Skeletal muscle tissue (tissue), 4 donors: ENCODE measurements around the gene DLG2. TPM values are rescaled to one million over a fixed set of nuclear protein-coding genes. Genes with fewer than 3 reads are reported as not detected.
A peak's percentile ranks its signal among the peaks of the same experiment; 100 is the strongest.

Experiments used
- H3K27ac ChIP-seq: one replicate; pipeline ENCODE4 v1.7.0; 2013; ENCODE audit warnings: mild to moderate bottlenecking, low read depth, low read length, inconsistent platforms
- H3K27me3 ChIP-seq, 3 donors: one replicate each; pipeline ENCODE4 v1.7.0; 2013; ENCODE audit warnings: low read length in 3 of 3; ENCODE audit not compliant: control insufficient read depth in 3 of 3, insufficient read depth in 3 of 3
- H3K36me3 ChIP-seq, 3 donors: one replicate each; pipeline ENCODE4 v1.7.0; 2013; ENCODE audit warnings: low read length in 3 of 3; ENCODE audit not compliant: control insufficient read depth in 3 of 3, insufficient read depth in 3 of 3
- H3K4me1 ChIP-seq, 3 donors: one replicate each; pipeline ENCODE4 v1.7.0; 2013; ENCODE audit warnings: low read length in 3 of 3, mild to moderate bottlenecking in 3 of 3; ENCODE audit not compliant: control insufficient read depth in 3 of 3, insufficient read depth in 3 of 3
- H3K4me3 ChIP-seq, 3 donors: one replicate each; pipeline ENCODE4 v1.7.0; 2013; ENCODE audit warnings: low read length in 3 of 3
- H3K9ac ChIP-seq, 3 donors: one replicate each; pipeline ENCODE4 v1.7.0; 2013; ENCODE audit warnings: low read length in 3 of 3, mild to moderate bottlenecking in 3 of 3, moderate library complexity in 2 of 3, low read depth in 1 of 3
- H3K9me3 ChIP-seq, 3 donors: one replicate each; pipeline ENCODE4 v1.7.0; 2013; ENCODE audit warnings: low read length in 3 of 3; ENCODE audit not compliant: control insufficient read depth in 3 of 3
- total RNA-seq: library from RNA; depleted of rRNA; stranded (reverse); fragments of >200 nt; gene quantifications from one replicate; pipeline ENCODE4 v1.2.3, GENCODE V29; 2014
- donor health status: Osteomylitis.

The DLG2 gene
- total RNA-seq, 1 donor from 2014 or later: 18.3 TPM

- Histone ChIP-seq H3K9ac (no peak overlapping the region), H3K27ac (no peak overlapping the region), H3K4me1 (no peaks in the 10 kb centered on the region), H3K9me3 (no peaks in the 10 kb centered on the region), H3K27me3 (no peaks in the 10 kb centered on the region), H3K4me3 (no peak overlapping the region), H3K36me3 (no peaks in the 10 kb centered on the region)
Measured at GRCh38 chr11:84634309-84634708, 992.8 kb downstream of the DLG2 start.

GRCh38 chr11:84628871-84629620 is 998.1 kb downstream of the DLG2 start:
- Histone ChIP-seq H3K27me3 (no peaks in the 10 kb centered on the region), H3K4me3 (no peak overlapping the region), H3K4me1 (no peaks in the 10 kb centered on the region), H3K36me3 (no peaks in the 10 kb centered on the region), H3K9me3 (no peaks in the 10 kb centered on the region), H3K27ac (no peak overlapping the region), H3K9ac (no peak overlapping the region)

GRCh38 chr11:84626256-84626655 is 1000.9 kb downstream of the DLG2 start:
- Histone ChIP-seq H3K27ac (no peak overlapping the region), H3K36me3 (no peaks in the 10 kb centered on the region), H3K9me3 (no peaks in the 10 kb centered on the region), H3K4me3 (no peak overlapping the region), H3K4me1 (no peaks in the 10 kb centered on the region), H3K27me3 (no peaks in the 10 kb centered on the region), H3K9ac (no peak overlapping the region)

- Histone ChIP-seq H3K9ac (no peak overlapping the region), H3K27me3 (no peaks in the 10 kb centered on the region), H3K4me3 (no peak overlapping the region), H3K4me1 (peaks cover 11 to 13% (median 12%) of the 10 kb centered on the region in 3 donors), H3K9me3 (no peaks in the 10 kb centered on the region), H3K36me3 (no peaks in the 10 kb centered on the region), H3K27ac (no peak overlapping the region)
Measured at GRCh38 chr11:84612645-84613044, 1014.5 kb downstream of the DLG2 start.

- H3K9me3 ChIP-seq: no peaks in the 10 kb centered on the region
- peaks cover 14 to 17% (median 15%) of the 10 kb centered on the region in 3 donors for H3K4me1 ChIP-seq
- H3K9ac ChIP-seq: peak overlapping the region in 1 of 3 donors; percentile 13
- no peaks in the 10 kb centered on the region for H3K36me3 ChIP-seq
- no peak overlapping the region for H3K4me3 ChIP-seq
- H3K27me3 ChIP-seq: no peaks in the 10 kb centered on the region
- peak overlapping the region; percentile 77 for H3K27ac ChIP-seq
Measured at GRCh38 chr11:84608837-84609196, 1018.3 kb downstream of the DLG2 start.

GRCh38 chr11:84607975-84608836 is 1018.9 kb downstream of the DLG2 start:
- Histone ChIP-seq H3K4me1 (peaks cover 14 to 17% (median 15%) of the 10 kb centered on the region in 3 donors), H3K27me3 (no peaks in the 10 kb centered on the region), H3K27ac (peak overlapping the region; percentile 77), H3K4me3 (no peak overlapping the region), H3K36me3 (no peaks in the 10 kb centered on the region), H3K9ac (peak overlapping the region in 1 of 3 donors; percentile 34), H3K9me3 (no peaks in the 10 kb centered on the region)

- H3K4me1 ChIP-seq: no peaks in the 10 kb centered on the region
- H3K27me3 ChIP-seq: no peaks in the 10 kb centered on the region
- no peaks in the 10 kb centered on the region for H3K36me3 ChIP-seq
- no peak overlapping the region for H3K4me3 ChIP-seq
- no peak overlapping the region for H3K9ac ChIP-seq
- H3K9me3 ChIP-seq: no peaks in the 10 kb centered on the region
- no peak overlapping the region for H3K27ac ChIP-seq
Measured at GRCh38 chr11:84594602-84595001, 1032.5 kb downstream of the DLG2 start.

GRCh38 chr11:84590106-84590505 is 1037.0 kb downstream of the DLG2 start:
- Histone ChIP-seq H3K36me3 (no peaks in the 10 kb centered on the region), H3K27me3 (no peaks in the 10 kb centered on the region), H3K27ac (no peak overlapping the region), H3K9ac (no peak overlapping the region), H3K4me1 (no peaks in the 10 kb centered on the region), H3K9me3 (no peaks in the 10 kb centered on the region), H3K4me3 (no peak overlapping the region)

GRCh38 chr11:84588131-84588829 is 1038.9 kb downstream of the DLG2 start:
- Histone ChIP-seq H3K9ac (no peak overlapping the region), H3K4me3 (no peak overlapping the region), H3K36me3 (no peaks in the 10 kb centered on the region), H3K9me3 (no peaks in the 10 kb centered on the region), H3K27ac (no peak overlapping the region), H3K4me1 (no peaks in the 10 kb centered on the region), H3K27me3 (no peaks in the 10 kb centered on the region)

- no peaks in the 10 kb centered on the region for H3K36me3 ChIP-seq
- H3K4me3 ChIP-seq: no peak overlapping the region
Measured at GRCh38 chr11:84583106-84583505, 1044.0 kb downstream of the DLG2 start.

More at GRCh38 chr11:84583106-84583505, 1044.0 kb downstream of the DLG2 start:
- no peak overlapping the region for H3K27ac ChIP-seq
- no peak overlapping the region for H3K9ac ChIP-seq
- H3K4me1 ChIP-seq: no peaks in the 10 kb centered on the region
- H3K27me3 ChIP-seq: no peaks in the 10 kb centered on the region
- H3K9me3 ChIP-seq: no peaks in the 10 kb centered on the region
